AG04450 (cell line): ENCODE measurements around the gene QRFP. TPM values are rescaled to one million over a fixed set of nuclear protein-coding genes. Genes with fewer than 3 reads are reported as not detected.

Source experiments
- CTCF ChIA-PET: fragments of 300-600, 350-600 bp; formaldehyde crosslinking; extraction: SDS; loops from one replicate; lab custom pipeline; 2022; ENCODE audit warnings: antibody characterized with exemption, inconsistent platforms; lab: Charles Lee
- POLR2A ChIA-PET: fragments of 350-600 bp; formaldehyde crosslinking; extraction: SDS; loops from one replicate; lab custom pipeline; 2021; ENCODE audit warnings: antibody characterized with exemption, inconsistent platforms; lab: Yijun Ruan, JAX
- DNase-seq: peaks from one replicate; pipeline ENCODE4 v3.0.0-alpha.2; 2011; ENCODE audit warnings: low read depth, low spot score
- H3K27ac ChIP-seq: one replicate; pipeline ENCODE4 v1.5.1; 2012; ENCODE audit warnings: low read depth, low read length, control low read depth
- H3K27me3 ChIP-seq: one replicate; pipeline ENCODE4 v1.6.0; 2012; ENCODE audit warnings: low read length; ENCODE audit not compliant: control insufficient read depth, insufficient read depth
- H3K4me3 ChIP-seq: 2 replicates; pipeline ENCODE4 v1.5.1; 2011; ENCODE audit warnings: mild to moderate bottlenecking, low read depth, low read length, control low read depth
- H3K9me3 ChIP-seq: 2 replicates; pipeline ENCODE4 v1.5.1; 2012; ENCODE audit warnings: low read length; ENCODE audit not compliant: control insufficient read depth, insufficient read depth
- CTCF ChIP-seq: IDR thresholded peaks from 2 replicates; pipeline ENCODE4 v1.5.1; 2011; ENCODE audit warnings: low read depth, low read length, control low read depth, inconsistent platforms
- polyA plus RNA-seq: library from polyadenylated mRNA; depleted of rRNA; stranded (reverse); fragments of >200 nt; gene quantifications from 2 replicates; pipeline ENCODE4 v1.2.3, GENCODE V29; 2011

Gene QRFP
- polyA plus RNA-seq, 1 experiment = not detected

GRCh38 chr9:130939405-130940026 lies 42.9 kb upstream of the QRFP start:
- POLR2A ChIA-PET = no interaction called here
- Histone ChIP-seq H3K27me3 (peaks cover 37% of the 10 kb centered on the region), H3K27ac (no peak overlapping the region), H3K9me3 (no peaks in the 10 kb centered on the region), H3K4me3 (peak overlapping the region; percentile 57)
- no peak for TF ChIP-seq CTCF
- DNase-seq = no peak
- CTCF ChIA-PET = interaction anchor here (0.7 kb wide), 1 partner anchor 28 kb away, joined by 3 read pairs; no protein-coding TSS in a partner anchor

GRCh38 chr9:130938652-130939404 lies 42.2 kb upstream of the QRFP start, which contains the start of gene FIBCD1:
Gene FIBCD1 (minus strand): TSS chr9:130939247. CDS start chr9:130938607, 640 bp downstream.
- DNase-seq = no peak
- Histone ChIP-seq H3K27me3 (peaks cover 34% of the 10 kb centered on the region), H3K4me3 (peak within 1 kb of the TSS; percentile 57), H3K9me3 (no peaks in the 10 kb centered on the region), H3K27ac (no peak within 1 kb of the TSS)
- POLR2A ChIA-PET = no interaction called here
- 0 out of 2 replicates have a peak, but pooled peaks have one; percentile 13 for TF ChIP-seq CTCF
- CTCF ChIA-PET = interaction anchor here (0.7 kb wide), 1 partner anchor 28 kb away, joined by 3 read pairs; no protein-coding TSS in a partner anchor

GRCh38 chr9:130938184-130938651 lies 41.6 kb upstream of the QRFP start:
- no peak for DNase-seq
- H3K9me3 ChIP-seq = no peaks in the 10 kb centered on the region
- H3K27ac ChIP-seq = no peak overlapping the region
- POLR2A ChIA-PET = no interaction called here
- CTCF ChIA-PET = no interaction called here
- H3K27me3 ChIP-seq = peaks cover 29% of the 10 kb centered on the region
- H3K4me3 ChIP-seq = peak overlapping the region; percentile 43
- no peak for TF ChIP-seq CTCF

- POLR2A ChIA-PET = no interaction called here
- Histone ChIP-seq H3K27me3 (peaks cover 23% of the 10 kb centered on the region), H3K9me3 (no peaks in the 10 kb centered on the region), H3K4me3 (no peak overlapping the region), H3K27ac (no peak overlapping the region)
- CTCF ChIA-PET = no interaction called here
- TF ChIP-seq CTCF = no peak
- no peak for DNase-seq
These were observed 40.8 kb upstream of the QRFP start for GRCh38 chr9:130937146-130938076.
